HepG2 (cell line): ENCODE data around the gene ARPIN. TPM values are rescaled to one million over a fixed set of nuclear protein-coding genes. Genes with fewer than 3 reads are reported as not detected.

Experiments
- ADNP ChIP-seq: sonication (generic); formaldehyde crosslinking; IDR thresholded peaks from 2 replicates; pipeline ENCODE4 v1.4.0; 2020; ENCODE audit warnings: missing genetic modification reagents
- BHLHE40 ChIP-seq: IDR thresholded peaks from 2 replicates; pipeline ENCODE4 v1.6.1; 2011; ENCODE audit warnings: low read length, improper control_type of control experiment
- ELF3 ChIP-seq: IDR thresholded peaks from 2 replicates; pipeline ENCODE4 v1.6.1; 2016; ENCODE audit warnings: missing genetic modification reagents, missing compliant biosample characterization
- FOXC1 ChIP-seq: sonication (generic); formaldehyde crosslinking; IDR thresholded peaks from 2 replicates; pipeline ENCODE4 v1.8.0; 2022; ENCODE audit warnings: mild to moderate bottlenecking, missing genetic modification reagents, borderline replicate concordance
- GLI4 ChIP-seq: sonication (generic); formaldehyde crosslinking; IDR thresholded peaks from 2 replicates; pipeline ENCODE4 v1.5.1; 2020; ENCODE audit warnings: missing genetic modification reagents, mild to moderate bottlenecking, moderate library complexity, borderline replicate concordance
- HDAC6 ChIP-seq: fragments of 200-600 bp; sonication (generic); IDR thresholded peaks from 2 replicates; pipeline ENCODE4 v1.7.0; 2017; ENCODE audit warnings: mild to moderate bottlenecking, antibody characterized with exemption, low read length, low read depth
- KLF9 ChIP-seq: IDR thresholded peaks from 2 replicates; pipeline ENCODE4 v1.6.1; 2016; ENCODE audit warnings: low read depth
- LCORL ChIP-seq, 2 experiments: fragments of 450-650 bp in 1 of 2; sonication (generic) in 1 of 2; formaldehyde crosslinking in 1 of 2; IDR thresholded peaks; 2 replicates each; pipeline versions ENCODE4 v1.5.0 to v1.6.1; 2017 to 2020; ENCODE audit warnings: antibody characterized with exemption in 1 of 2, missing genetic modification reagents in 1 of 2
- MEIS2 ChIP-seq: sonication (generic); formaldehyde crosslinking; IDR thresholded peaks from 2 replicates; pipeline ENCODE4 v1.9.0; 2021; ENCODE audit warnings: mild to moderate bottlenecking, missing genetic modification reagents
- NR2F1 ChIP-seq, 2 experiments: fragments of 450-650 bp in 1 of 2; formaldehyde crosslinking in 1 of 2; IDR thresholded peaks; 2 replicates each; pipeline versions ENCODE4 v1.5.0 to v1.6.1; 2016 to 2020; ENCODE audit warnings: mild to moderate bottlenecking in 1 of 2, missing compliant biosample characterization in 1 of 2, missing genetic modification reagents in 1 of 2, moderate library complexity in 1 of 2
- NR3C1 ChIP-seq: sonication (generic); formaldehyde crosslinking; IDR thresholded peaks from 2 replicates; pipeline ENCODE4 v1.4.0; 2020; ENCODE audit warnings: missing genetic modification reagents
- POLR2AphosphoS5 ChIP-seq: IDR thresholded peaks from 2 replicates; pipeline ENCODE4 v1.6.1; 2012; ENCODE audit warnings: low read depth, low read length
- RAD21 ChIP-seq: fragments of 450-650 bp; formaldehyde crosslinking; IDR thresholded peaks from 2 replicates; pipeline ENCODE4 v1.5.0; 2020; ENCODE audit warnings: mild to moderate bottlenecking
- SCMH1 ChIP-seq: sonication (generic); formaldehyde crosslinking; IDR thresholded peaks from 2 replicates; pipeline ENCODE4 v1.9.0; 2021; ENCODE audit warnings: missing genetic modification reagents, mild to moderate bottlenecking, borderline replicate concordance
- STAG1 ChIP-seq: sonication (generic); formaldehyde crosslinking; IDR thresholded peaks from 2 replicates; pipeline ENCODE4 v1.4.0; 2020; ENCODE audit warnings: missing genetic modification reagents
- THAP11 ChIP-seq: IDR thresholded peaks from 2 replicates; pipeline ENCODE4 v1.6.1; 2016; ENCODE audit warnings: missing biosample characterization, missing genetic modification reagents
- XBP1 ChIP-seq: sonication (generic); formaldehyde crosslinking; IDR thresholded peaks from 2 replicates; pipeline ENCODE4 v1.5.0; 2020; ENCODE audit warnings: missing genetic modification reagents
- ZBTB38 ChIP-seq: sonication (generic); formaldehyde crosslinking; IDR thresholded peaks from 2 replicates; pipeline ENCODE4 v1.5.1; 2020; ENCODE audit warnings: mild to moderate bottlenecking, missing genetic modification reagents
- ZMYM4 ChIP-seq: sonication (generic); formaldehyde crosslinking; IDR thresholded peaks from 2 replicates; pipeline ENCODE4 v1.8.1; 2023; ENCODE audit warnings: mild to moderate bottlenecking, missing genetic modification reagents
- ZNF317 ChIP-seq: sonication (generic); formaldehyde crosslinking; IDR thresholded peaks from 2 replicates; pipeline ENCODE4 v1.5.0; 2020; ENCODE audit warnings: mild to moderate bottlenecking, missing genetic modification reagents
- ZNF577 ChIP-seq: sonication (generic); formaldehyde crosslinking; IDR thresholded peaks from 2 replicates; pipeline ENCODE4 v1.4.0; 2020; ENCODE audit warnings: mild to moderate bottlenecking, low read depth, missing genetic modification reagents, borderline replicate concordance
- ZNF740 ChIP-seq: sonication (generic); formaldehyde crosslinking; IDR thresholded peaks from 2 replicates; pipeline ENCODE4 v1.4.0; 2020; ENCODE audit warnings: missing genetic modification reagents
- ZNF792 ChIP-seq: IDR thresholded peaks from 2 replicates; pipeline ENCODE4 v1.6.1; 2016
- polyA plus RNA-seq, 8 experiments: library from polyadenylated mRNA; depleted of rRNA in 3 of 8; stranded (reverse) in 7 of 8; unstranded in 1 of 8; fragments of >200 nt; fragmentation: Illumina TruSeq in 4 of 8; extraction: Trizol in 4 of 8; gene quantifications; 2 replicates each; pipeline versions ENCODE4 v1.2.1 to v1.2.3, GENCODE V29; 2011 to 2016; ENCODE audit warnings: low read depth in 4 of 8, missing spikeins in 1 of 8, mixed read lengths in 1 of 8; ENCODE audit not compliant: insufficient read depth in 1 of 8
- total RNA-seq, 5 experiments: library from RNA; depleted of rRNA; stranded (reverse); fragments of >200 nt; fragmentation: Illumina TruSeq; extraction: Trizol; gene quantifications; 2 replicates each; pipeline ENCODE4 v1.2.3, GENCODE V29; 2016; ENCODE audit warnings: low read depth in 1 of 5
- TF ChIP-seq, protein P1 (sequence below): sonication (generic); formaldehyde crosslinking; IDR thresholded peaks from 2 replicates; pipeline ENCODE4 v1.5.1; 2020; ENCODE audit warnings: missing genetic modification reagents, mild to moderate bottlenecking, borderline replicate concordance
- TF ChIP-seq, protein P2 (sequence below): sonication (generic); formaldehyde crosslinking; conservative IDR thresholded peaks from 2 replicates; pipeline ENCODE4 v1.4.0; 2020; ENCODE audit warnings: missing genetic modification reagents

ARPIN gene
- total and polyA plus RNA-seq, 2 of the 13 experiments (the other 11 are each of a cell fraction or from before 2014, with no cell fraction given) = 2.8 to 5.0 TPM

DNA sequence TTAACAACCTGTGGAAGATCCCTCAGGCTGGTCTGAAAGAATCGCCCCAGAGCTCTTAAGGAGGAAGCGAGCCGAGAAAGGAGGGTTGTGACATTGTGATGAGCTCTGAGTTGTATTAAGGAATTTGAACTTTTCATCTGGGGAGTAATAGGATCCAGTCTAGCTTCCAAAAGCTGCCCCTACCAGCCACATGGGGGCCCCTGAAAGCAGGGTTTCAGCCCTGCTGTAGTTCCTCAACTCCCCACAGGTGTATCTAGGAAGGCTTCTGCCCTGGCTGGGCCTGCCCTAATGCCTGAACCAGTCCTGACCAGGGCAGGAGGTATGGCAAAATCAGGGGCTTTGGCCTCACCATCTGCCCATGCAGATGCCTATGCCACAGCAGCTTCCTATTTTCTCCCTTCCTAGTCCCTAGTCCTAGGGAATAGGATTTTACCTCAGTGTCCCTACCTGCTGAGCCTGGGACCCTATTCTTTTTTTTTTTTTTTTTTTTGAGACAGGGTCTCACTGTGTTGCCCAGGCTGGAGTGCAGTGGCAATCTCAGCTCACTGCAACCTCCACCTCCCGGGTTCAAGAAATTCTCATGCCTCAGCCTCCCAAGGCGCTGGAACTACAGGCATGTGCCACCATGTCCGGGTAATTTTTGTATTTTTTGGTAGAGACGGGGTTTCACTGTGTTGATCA lies 14.0 kb downstream of the ARPIN start (continued):
- 0 out of 2 replicates have a peak, but pooled peaks have one; percentile 25 for TF ChIP-seq ELF3 (CRISPR knock-in tag)
- no peak for TF ChIP-seq ZNF577
- TF ChIP-seq NR2F1 (CRISPR knock-in tag; IDR thresholded peaks at IDR 0.05) = no peak
- TF ChIP-seq ZNF317 (CRISPR knock-in tag) = no peak
- TF ChIP-seq ADNP (CRISPR knock-in tag) = no peak
- TF ChIP-seq LCORL (IDR thresholded peaks at IDR 0.05) = no peak
- TF ChIP-seq LCORL (CRISPR knock-in tag; IDR thresholded peaks at IDR 0.05) = no peak
- TF ChIP-seq, protein P1, sequence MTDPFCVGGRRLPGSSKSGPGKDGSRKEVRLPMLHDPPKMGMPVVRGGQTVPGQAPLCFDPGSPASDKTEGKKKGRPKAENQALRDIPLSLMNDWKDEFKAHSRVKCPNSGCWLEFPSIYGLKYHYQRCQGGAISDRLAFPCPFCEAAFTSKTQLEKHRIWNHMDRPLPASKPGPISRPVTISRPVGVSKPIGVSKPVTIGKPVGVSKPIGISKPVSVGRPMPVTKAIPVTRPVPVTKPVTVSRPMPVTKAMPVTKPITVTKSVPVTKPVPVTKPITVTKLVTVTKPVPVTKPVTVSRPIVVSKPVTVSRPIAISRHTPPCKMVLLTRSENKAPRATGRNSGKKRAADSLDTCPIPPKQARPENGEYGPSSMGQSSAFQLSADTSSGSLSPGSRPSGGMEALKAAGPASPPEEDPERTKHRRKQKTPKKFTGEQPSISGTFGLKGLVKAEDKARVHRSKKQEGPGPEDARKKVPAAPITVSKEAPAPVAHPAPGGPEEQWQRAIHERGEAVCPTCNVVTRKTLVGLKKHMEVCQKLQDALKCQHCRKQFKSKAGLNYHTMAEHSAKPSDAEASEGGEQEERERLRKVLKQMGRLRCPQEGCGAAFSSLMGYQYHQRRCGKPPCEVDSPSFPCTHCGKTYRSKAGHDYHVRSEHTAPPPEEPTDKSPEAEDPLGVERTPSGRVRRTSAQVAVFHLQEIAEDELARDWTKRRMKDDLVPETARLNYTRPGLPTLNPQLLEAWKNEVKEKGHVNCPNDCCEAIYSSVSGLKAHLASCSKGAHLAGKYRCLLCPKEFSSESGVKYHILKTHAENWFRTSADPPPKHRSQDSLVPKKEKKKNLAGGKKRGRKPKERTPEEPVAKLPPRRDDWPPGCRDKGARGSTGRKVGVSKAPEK (CRISPR knock-in tag) = no peak
- no peak for TF ChIP-seq THAP11 (CRISPR knock-in tag)
- TF ChIP-seq FOXC1 = no peak
- no peak for TF ChIP-seq NR3C1 (CRISPR knock-in tag)
- peak; percentile 88 for TF ChIP-seq RAD21
- TF ChIP-seq MEIS2 = no peak
- no peak for TF ChIP-seq POLR2AphosphoS5
- no peak for TF ChIP-seq ZBTB38
- no peak for TF ChIP-seq SCMH1
- no peak for TF ChIP-seq ZNF740
- TF ChIP-seq, protein P2, sequence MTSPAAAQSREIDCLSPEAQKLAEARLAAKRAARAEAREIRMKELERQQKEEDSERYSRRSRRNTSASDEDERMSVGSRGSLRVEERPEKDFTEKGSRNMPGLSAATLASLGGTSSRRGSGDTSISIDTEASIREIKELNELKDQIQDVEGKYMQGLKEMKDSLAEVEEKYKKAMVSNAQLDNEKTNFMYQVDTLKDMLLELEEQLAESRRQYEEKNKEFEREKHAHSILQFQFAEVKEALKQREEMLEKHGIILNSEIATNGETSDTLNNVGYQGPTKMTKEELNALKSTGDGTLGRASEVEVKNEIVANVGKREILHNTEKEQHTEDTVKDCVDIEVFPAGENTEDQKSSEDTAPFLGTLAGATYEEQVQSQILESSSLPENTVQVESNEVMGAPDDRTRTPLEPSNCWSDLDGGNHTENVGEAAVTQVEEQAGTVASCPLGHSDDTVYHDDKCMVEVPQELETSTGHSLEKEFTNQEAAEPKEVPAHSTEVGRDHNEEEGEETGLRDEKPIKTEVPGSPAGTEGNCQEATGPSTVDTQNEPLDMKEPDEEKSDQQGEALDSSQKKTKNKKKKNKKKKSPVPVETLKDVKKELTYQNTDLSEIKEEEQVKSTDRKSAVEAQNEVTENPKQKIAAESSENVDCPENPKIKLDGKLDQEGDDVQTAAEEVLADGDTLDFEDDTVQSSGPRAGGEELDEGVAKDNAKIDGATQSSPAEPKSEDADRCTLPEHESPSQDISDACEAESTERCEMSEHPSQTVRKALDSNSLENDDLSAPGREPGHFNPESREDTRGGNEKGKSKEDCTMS = no peak
- TF ChIP-seq XBP1 = no peak
- TF ChIP-seq HDAC6 = no peak
- no peak for TF ChIP-seq GLI4 (CRISPR knock-in tag)
- TF ChIP-seq ZNF792 = no peak
- TF ChIP-seq BHLHE40 = no peak
- no peak for TF ChIP-seq ZMYM4 (CRISPR knock-in tag)
- TF ChIP-seq STAG1 = peak; percentile 93
- no peak for TF ChIP-seq KLF9 (CRISPR knock-in tag)
